HG02571 (cell line): ENCODE results near the gene SORBS1.

Experiments used
- ATAC-seq: cut with Tn5 transposase; IDR thresholded peaks from one replicate; pipeline ENCODE4 v1.9.1; 2021; ENCODE audit warnings: mild to moderate bottlenecking, moderate library complexity; ENCODE audit not compliant: unreplicated experiment

SORBS1 gene

GRCh38 chr10:95561177-95561863, at the start of gene SORBS1:
Gene SORBS1, minus strand, starts transcription at chr10:95561371. Its CDS starts 120,236 bp downstream, at chr10:95441135.
- peak; percentile 99 for ATAC-seq

- ATAC-seq = no peak
Observed at GRCh38 chr10:95610727-95611126, 49.6 kb upstream of the SORBS1 start.

- ATAC-seq = no peak
Observed at GRCh38 chr10:95606922-95607321, 45.8 kb upstream of the SORBS1 start.

- ATAC-seq = no peak
Observed at GRCh38 chr10:95605163-95605562, 44.0 kb upstream of the SORBS1 start.

GRCh38 chr10:95604630-95605029, 43.5 kb upstream of the SORBS1 start:
- no peak for ATAC-seq

GRCh38 chr10:95602382-95602781, 41.2 kb upstream of the SORBS1 start:
- ATAC-seq = no peak

GRCh38 chr10:95601116-95601719, 40.0 kb upstream of the SORBS1 start:
- ATAC-seq = no peak

GRCh38 chr10:95600158-95600557, 39.0 kb upstream of the SORBS1 start:
- ATAC-seq = no peak

GRCh38 chr10:95597788-95598187, 36.6 kb upstream of the SORBS1 start:
- no peak for ATAC-seq

- ATAC-seq = no peak
Observed at GRCh38 chr10:95588025-95588424, 26.9 kb upstream of the SORBS1 start.

- ATAC-seq = no peak
Observed at GRCh38 chr10:95579835-95580535, 18.8 kb upstream of the SORBS1 start.

- ATAC-seq = no peak
Observed at GRCh38 chr10:95579292-95579691, 18.1 kb upstream of the SORBS1 start.

- ATAC-seq = no peak
Observed at GRCh38 chr10:95578619-95579018, 17.4 kb upstream of the SORBS1 start.

GRCh38 chr10:95574649-95575365, 13.6 kb upstream of the SORBS1 start:
- no peak for ATAC-seq

- no peak for ATAC-seq
Observed at GRCh38 chr10:95573964-95574604, 12.9 kb upstream of the SORBS1 start.

GRCh38 chr10:95573527-95573926, 12.4 kb upstream of the SORBS1 start:
- no peak for ATAC-seq

GRCh38 chr10:95572131-95572820, 11.1 kb upstream of the SORBS1 start:
- ATAC-seq = no peak

- no peak for ATAC-seq
Observed at GRCh38 chr10:95571390-95571789, 10.2 kb upstream of the SORBS1 start.

GRCh38 chr10:95569368-95569767, 8.2 kb upstream of the SORBS1 start:
- no peak for ATAC-seq

GRCh38 chr10:95567903-95568630, 6.9 kb upstream of the SORBS1 start:
- ATAC-seq = no peak
